Loucy (cell line): ENCODE results near the gene WDR4.

Source experiments
- EZH2phosphoT487 ChIP-seq: fragments of 200-600 bp; IDR thresholded peaks from 2 replicates; pipeline ENCODE4 v1.6.1; 2018; ENCODE audit warnings: antibody characterized with exemption, mild to moderate bottlenecking, moderate library complexity, borderline replicate concordance
- TF ChIP-seq, protein P1 (sequence below): fragments of 200-600 bp; sonication (generic); conservative IDR thresholded peaks from 2 replicates; pipeline ENCODE4 v1.5.1; 2014; ENCODE audit warnings: mild to moderate bottlenecking, antibody characterized with exemption, low read length

DNA sequence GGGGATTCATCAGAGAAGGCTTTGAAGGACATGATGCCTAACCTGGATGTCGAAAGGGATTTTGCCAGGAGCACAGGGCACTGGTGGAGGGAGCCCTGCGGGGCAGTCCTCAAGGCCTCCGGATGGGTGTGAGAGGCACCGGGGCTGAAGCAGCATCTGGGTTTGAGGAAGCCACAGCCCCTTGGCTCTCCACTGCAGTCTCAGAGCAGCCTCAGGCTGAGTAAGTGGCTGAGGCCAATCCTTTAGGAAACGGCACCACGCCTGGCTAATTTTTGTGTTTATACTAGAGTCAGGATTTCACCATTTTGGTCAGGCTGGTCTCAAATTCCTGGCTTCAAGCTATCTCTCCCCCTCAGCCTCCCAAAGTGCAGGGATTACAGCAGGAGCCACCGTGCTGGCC is 34.1 kb upstream of the WDR4 start:
- TF ChIP-seq, protein P1, sequence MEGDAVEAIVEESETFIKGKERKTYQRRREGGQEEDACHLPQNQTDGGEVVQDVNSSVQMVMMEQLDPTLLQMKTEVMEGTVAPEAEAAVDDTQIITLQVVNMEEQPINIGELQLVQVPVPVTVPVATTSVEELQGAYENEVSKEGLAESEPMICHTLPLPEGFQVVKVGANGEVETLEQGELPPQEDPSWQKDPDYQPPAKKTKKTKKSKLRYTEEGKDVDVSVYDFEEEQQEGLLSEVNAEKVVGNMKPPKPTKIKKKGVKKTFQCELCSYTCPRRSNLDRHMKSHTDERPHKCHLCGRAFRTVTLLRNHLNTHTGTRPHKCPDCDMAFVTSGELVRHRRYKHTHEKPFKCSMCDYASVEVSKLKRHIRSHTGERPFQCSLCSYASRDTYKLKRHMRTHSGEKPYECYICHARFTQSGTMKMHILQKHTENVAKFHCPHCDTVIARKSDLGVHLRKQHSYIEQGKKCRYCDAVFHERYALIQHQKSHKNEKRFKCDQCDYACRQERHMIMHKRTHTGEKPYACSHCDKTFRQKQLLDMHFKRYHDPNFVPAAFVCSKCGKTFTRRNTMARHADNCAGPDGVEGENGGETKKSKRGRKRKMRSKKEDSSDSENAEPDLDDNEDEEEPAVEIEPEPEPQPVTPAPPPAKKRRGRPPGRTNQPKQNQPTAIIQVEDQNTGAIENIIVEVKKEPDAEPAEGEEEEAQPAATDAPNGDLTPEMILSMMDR: no peak
- no peak for TF ChIP-seq EZH2phosphoT487
